Measurements from ENCODE around the gene CDKN1C.

Gene CDKN1C

DNA sequence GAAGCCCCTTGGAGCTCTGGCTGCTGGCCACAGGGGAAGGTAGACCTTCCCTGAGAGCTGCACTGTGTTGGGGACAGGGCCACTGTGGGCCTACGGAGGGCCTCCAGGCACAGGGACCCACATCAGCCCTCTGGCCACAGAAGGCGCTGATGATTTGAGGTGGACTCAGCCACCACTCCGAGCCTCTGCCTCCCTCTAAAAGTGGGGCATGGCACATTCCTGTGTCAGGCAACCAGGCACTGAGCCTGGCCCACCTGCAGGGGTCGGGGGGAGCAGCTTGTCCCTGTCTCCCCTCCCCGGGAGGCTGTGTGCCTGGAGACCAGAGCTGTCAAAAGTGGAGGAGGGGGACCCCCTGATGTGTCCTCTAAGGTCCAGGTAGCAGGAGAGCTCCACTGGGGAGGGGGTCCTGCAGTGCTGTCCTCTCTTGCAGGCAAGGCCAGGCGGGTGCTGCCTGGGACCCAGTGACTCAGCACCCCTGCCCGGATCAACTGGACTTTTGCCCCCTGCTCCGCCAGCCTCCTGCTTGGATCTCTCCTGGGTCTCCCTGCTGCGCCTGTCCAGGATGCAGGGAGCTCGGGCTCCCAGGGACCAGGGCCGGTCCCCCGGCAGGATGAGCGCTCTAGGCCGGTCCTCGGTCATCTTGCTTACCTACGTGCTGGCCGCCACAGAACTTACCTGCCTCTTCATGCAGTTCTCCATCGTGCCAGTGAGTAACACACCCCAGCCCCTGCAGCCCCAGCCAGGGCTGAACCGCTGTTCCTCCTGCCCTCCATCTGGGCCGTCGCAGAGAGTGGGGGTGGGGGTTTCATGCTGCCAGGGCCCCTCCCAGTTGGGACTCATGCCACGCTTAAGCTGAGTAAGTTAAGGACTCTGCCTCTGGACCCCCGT, 17.5 kb upstream of the CDKN1C start:
- no peak for DNase-seq (ENCODE audit: extremely low spot score)
- ChIA-PET POLR2A (interaction anchor here (1.3 to 2.1 kb wide), 3 partner anchors 10 to 27 kb away, joined by 4 to 12 read pairs (median 9); partner anchors contain the start of gene PHLDA2), CTCF (interaction anchor here (0.6 to 1.1 kb wide), 4 partner anchors 9 to 186 kb away, joined by 3 to 5 read pairs (median 4); partner anchors contain the start of gene PHLDA2)
- TF ChIP-seq, protein P1, sequence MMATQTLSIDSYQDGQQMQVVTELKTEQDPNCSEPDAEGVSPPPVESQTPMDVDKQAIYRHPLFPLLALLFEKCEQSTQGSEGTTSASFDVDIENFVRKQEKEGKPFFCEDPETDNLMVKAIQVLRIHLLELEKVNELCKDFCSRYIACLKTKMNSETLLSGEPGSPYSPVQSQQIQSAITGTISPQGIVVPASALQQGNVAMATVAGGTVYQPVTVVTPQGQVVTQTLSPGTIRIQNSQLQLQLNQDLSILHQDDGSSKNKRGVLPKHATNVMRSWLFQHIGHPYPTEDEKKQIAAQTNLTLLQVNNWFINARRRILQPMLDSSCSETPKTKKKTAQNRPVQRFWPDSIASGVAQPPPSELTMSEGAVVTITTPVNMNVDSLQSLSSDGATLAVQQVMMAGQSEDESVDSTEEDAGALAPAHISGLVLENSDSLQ (IDR thresholded peaks at IDR 0.05) = no peak
- TF ChIP-seq ARNT (IDR thresholded peaks at IDR 0.05) (no peak), FOXA1 (IDR thresholded peaks at IDR 0.05) (no peak), SP1 (IDR thresholded peaks at IDR 0.05) (no peak), HDGF (IDR thresholded peaks at IDR 0.05; ENCODE audit: borderline replicate concordance) (no peak), BHLHE40 (IDR thresholded peaks at IDR 0.05; ENCODE audit: borderline replicate concordance) (no peak), CTBP1 (IDR thresholded peaks at IDR 0.05; ENCODE audit: borderline replicate concordance) (no peak), NFRKB (IDR thresholded peaks at IDR 0.05) (no peak), ELF4 (IDR thresholded peaks at IDR 0.05) (no peak), FOXM1 (IDR thresholded peaks at IDR 0.05; ENCODE audit: borderline replicate concordance) (no peak)

DNA sequence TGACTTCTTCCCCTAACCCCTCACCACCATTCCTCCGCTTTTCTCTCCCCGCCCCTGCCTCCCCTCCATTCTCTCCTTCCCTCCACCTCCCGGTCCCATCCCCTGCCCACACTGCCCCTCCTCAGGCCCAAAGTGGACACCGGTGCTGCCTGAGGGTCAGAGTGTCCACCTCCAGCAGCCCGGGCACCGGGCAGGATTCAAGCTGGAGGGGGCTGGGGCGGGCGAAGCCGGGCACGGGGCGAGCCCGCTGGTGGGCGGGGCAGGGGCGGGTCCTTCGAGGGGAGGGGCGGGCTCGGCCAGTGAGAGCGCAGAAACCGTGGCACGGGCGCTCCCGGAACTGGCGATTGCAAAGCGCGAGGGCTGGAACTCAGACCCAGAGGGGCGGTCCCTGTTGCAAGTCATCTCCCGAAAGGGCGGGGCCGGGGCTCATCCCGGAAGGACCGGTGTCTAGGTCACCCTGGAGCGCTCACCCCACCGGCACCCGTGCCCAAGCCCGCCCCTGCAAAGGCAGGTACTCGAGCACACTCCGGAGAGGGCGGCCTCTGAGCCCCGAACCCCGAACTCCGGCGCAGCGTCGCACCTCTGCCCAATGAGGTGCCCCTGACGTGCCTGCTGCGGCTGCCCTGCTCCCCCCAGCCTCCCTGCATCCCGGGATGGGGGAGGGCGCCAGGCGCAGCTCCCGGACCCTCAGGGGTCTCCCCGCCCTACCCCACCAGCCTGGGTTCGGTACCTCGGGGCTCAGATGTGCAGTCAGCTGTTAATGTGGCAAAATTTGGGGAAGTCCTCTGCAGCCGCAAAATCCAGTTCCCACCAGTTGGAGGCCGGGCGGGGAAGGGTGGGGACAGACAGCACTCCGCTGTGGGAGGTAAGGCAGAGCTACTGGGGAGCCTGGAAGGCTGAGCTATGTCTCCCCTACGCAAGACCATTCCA, 16.5 kb upstream of the CDKN1C start:
- peak; percentile 47; the same call in 1 of the 2 replicates for TF ChIP-seq L3MBTL2 (conservative IDR thresholded peaks at IDR 0.05)
- TF ChIP-seq NFRKB (IDR thresholded peaks at IDR 0.05) = no peak
- ChIA-PET CTCF (interaction anchor here (0.9 to 1.1 kb wide), 2 partner anchors 9 to 27 kb away, joined by 3 to 4 read pairs; partner anchors contain the start of gene PHLDA2), POLR2A (interaction anchor here (1.3 to 2.1 kb wide), 4 partner anchors 10 to 90 kb away, joined by 4 to 12 read pairs (median 6); partner anchors contain the start of genes NAP1L4 and PHLDA2)
- peak; percentile 94 for DNase-seq (ENCODE audit: extremely low spot score)

DNA sequence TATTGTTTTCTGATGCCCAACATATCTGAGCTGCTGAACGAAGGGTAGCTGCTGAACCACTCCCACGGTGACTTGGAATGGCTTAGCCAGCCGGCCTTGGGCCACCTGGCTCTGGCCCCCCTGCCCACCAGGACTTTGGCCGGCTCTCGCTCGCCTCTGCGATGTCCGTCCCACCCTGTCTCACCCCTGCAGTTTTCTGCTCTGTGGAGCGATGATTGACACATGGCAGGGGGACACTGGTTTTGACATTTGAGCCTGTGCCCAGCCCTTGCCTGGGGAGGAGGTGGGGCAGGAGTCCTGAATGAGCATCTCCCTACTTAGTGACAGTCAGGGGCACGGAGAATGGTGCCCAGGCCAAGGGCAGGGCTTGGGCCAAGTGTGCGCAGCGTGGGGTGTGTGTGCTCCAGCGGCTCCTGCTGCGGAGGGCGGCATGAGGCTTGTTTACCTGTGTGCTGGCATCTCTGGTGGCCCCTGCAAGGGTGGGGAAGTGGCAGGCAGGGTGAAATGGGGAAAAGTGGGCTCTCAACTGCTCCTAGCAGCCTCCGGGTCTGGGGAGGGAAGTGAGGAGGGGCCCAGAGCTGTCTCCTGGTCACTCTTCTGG, 15.7 kb upstream of the CDKN1C start:
- no peak for DNase-seq (ENCODE audit: extremely low spot score)
- CTCF ChIA-PET = interaction anchor here (0.8 kb wide), 1 partner anchor 13 kb away, joined by 3 read pairs; no protein-coding TSS in a partner anchor
- TF ChIP-seq ARNT (IDR thresholded peaks at IDR 0.05) (no peak), FOXM1 (IDR thresholded peaks at IDR 0.05; ENCODE audit: borderline replicate concordance) (no peak), FOXK2 (IDR thresholded peaks at IDR 0.05) (no peak), L3MBTL2 (conservative IDR thresholded peaks at IDR 0.05) (no peak)
- TF ChIP-seq, protein P1 (IDR thresholded peaks at IDR 0.05) = peak; percentile 67; the same call in 1 of the 2 replicates
- POLR2A ChIA-PET = interaction anchor here (1.4 to 2.1 kb wide), 2 partner anchors 9 to 91 kb away, joined by 4 to 12 read pairs; partner anchors contain the start of gene NAP1L4

DNA sequence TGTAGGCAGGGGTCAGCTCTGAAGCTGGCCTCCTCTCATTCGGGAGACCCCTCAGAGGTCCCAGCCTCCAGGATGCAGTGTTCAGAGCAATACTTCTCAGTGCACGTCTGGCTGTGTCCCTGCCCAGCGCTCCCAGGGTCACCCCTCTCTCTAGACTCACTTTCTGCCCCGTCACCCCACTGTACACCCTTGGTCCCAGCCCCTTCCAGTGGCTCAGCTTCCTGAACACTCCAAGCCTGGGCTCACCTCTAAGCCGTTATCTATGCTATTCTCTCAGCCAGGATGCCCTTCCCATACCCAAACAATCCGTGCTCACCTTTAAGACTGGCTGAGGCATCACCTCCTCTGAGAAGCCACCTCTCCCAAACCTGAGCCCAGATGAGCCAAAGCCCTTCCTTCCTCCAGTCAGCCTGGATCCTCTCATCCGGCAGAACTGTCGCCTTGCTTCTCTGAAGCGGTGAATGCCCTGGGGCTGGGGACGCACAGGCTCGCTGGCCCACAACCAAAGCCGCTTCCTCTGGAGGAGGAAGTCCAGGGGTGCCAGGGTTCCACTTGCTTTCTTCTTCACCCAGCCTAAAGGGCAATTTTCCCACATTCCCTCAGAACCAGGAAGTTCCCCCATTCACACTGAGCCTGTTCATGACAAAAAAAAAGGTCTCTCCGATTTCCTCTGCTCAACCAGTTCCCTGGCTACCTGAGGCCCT, 13.7 kb upstream of the CDKN1C start:
- no peak for DNase-seq (ENCODE audit: extremely low spot score)
- ChIA-PET POLR2A (no interaction called here), CTCF (no interaction called here)
- TF ChIP-seq SP1 (IDR thresholded peaks at IDR 0.05) = no peak
- TF ChIP-seq FOXA1 (IDR thresholded peaks at IDR 0.05) = no peak
- TF ChIP-seq ZNF384 (IDR thresholded peaks at IDR 0.05) = no peak
- no peak for TF ChIP-seq LEF1 (IDR thresholded peaks at IDR 0.05; ENCODE audit: borderline replicate concordance)

DNA sequence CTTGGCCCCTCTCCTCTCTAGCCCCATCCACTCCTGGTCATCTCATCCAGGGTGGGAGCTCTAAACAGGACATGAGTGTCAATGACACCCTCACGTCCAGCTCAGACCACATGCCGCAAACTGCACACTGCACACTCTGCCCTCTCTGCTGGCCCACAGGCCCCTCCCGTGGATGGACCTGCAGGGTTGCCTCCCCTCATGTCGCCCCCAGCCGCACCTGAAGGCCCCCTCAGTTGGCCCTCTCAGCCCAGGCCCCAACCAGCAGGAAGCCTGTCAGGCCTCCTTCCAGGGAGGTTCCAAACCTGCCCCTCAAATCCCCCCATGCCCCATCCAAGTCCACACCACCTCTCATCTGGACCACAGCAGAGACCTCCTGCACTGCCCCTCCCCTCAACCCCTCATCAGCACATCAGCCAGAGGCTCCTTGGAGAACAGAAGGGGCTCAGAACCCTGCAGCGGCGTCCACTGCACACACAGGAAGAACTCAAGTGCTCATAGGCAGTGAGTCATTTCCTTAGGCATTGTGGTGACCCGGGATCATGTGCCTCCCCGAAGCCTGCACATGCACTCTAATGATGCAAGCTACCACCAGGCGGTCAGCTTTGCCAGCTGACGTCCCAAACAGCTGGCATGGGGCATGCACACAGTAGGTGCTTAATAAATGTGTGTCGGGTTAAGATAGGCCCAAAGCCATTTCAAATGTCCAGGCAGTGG, 12.9 kb upstream of the CDKN1C start:
- ChIA-PET CTCF (no interaction called here), POLR2A (no interaction called here)
- DNase-seq (ENCODE audit: extremely low spot score) = no peak
- TF ChIP-seq FOXA1 (IDR thresholded peaks at IDR 0.05) = no peak

DNA sequence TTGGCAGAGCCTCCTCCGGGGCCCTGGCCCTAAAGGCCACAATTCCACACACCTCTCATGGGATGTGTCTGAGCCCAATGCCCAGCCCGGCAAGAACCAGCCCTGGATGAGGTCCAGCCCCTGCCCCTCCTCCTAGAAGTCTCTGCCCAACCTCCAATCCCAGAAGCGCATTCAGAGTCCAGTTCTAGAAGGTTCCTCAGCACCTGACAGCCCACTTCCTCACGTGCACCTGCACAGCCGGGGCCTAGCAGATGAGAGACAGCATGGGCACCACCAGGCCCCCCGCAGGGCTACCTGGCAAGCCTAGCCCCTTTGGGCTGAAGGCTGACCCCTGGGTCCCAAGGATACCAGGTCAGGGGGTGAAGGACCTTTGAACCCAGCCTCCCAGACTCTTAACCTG, 11.5 kb upstream of the CDKN1C start:
- no peak for DNase-seq (ENCODE audit: extremely low spot score)
- no peak for TF ChIP-seq FOXA1 (IDR thresholded peaks at IDR 0.05)
- no peak for TF ChIP-seq BHLHE40 (IDR thresholded peaks at IDR 0.05; ENCODE audit: borderline replicate concordance)
- TF ChIP-seq ZNF384 (IDR thresholded peaks at IDR 0.05) = no peak
- no peak for TF ChIP-seq TARDBP (IDR thresholded peaks at IDR 0.05)
- TF ChIP-seq ARNT (IDR thresholded peaks at IDR 0.05) = no peak
- no peak for TF ChIP-seq SUZ12 (IDR thresholded peaks at IDR 0.05)
- no peak for TF ChIP-seq FOXK2 (IDR thresholded peaks at IDR 0.05)
- TF ChIP-seq CTBP1 (IDR thresholded peaks at IDR 0.05; ENCODE audit: borderline replicate concordance) = no peak
- TF ChIP-seq NFRKB (IDR thresholded peaks at IDR 0.05) = no peak
- TF ChIP-seq HDGF (IDR thresholded peaks at IDR 0.05; ENCODE audit: borderline replicate concordance) = no peak
- no peak for TF ChIP-seq LEF1 (IDR thresholded peaks at IDR 0.05; ENCODE audit: borderline replicate concordance)
- TF ChIP-seq FOXM1 (IDR thresholded peaks at IDR 0.05; ENCODE audit: borderline replicate concordance) = no peak
- TF ChIP-seq, protein P1 (IDR thresholded peaks at IDR 0.05) = no peak
- TF ChIP-seq L3MBTL2 (conservative IDR thresholded peaks at IDR 0.05) = no peak
- TF ChIP-seq SP1 (IDR thresholded peaks at IDR 0.05) = no peak
- no peak for TF ChIP-seq ELF4 (IDR thresholded peaks at IDR 0.05)
- POLR2A ChIA-PET = no interaction called here
- CTCF ChIA-PET = no interaction called here

Measured in HEK293T (cell line).